ENCODE data around the gene HMGA1.

HMGA1 gene

GRCh38 chr6:34200340-34200971, 36.2 kb upstream of the HMGA1 start:
- no peak overlapping the region for H3K9ac ChIP-seq (ENCODE audit: insufficient read length)
- H3K27ac ChIP-seq, result no peak overlapping the region
- DNase-seq (ENCODE audit: low read depth, low spot score), result no peak
- H3K9me3 ChIP-seq (ENCODE audit: low read depth, low read length), result no peaks in the 10 kb centered on the region
- H3K36me3 ChIP-seq (ENCODE audit: insufficient read depth, low read length), result no peaks in the 10 kb centered on the region
- H3K4me3 ChIP-seq, result no peak overlapping the region
- TF ChIP-seq EZH2 (IDR thresholded peaks at IDR 0.05) (no peak), FOXP2 (optimal IDR thresholded peaks at IDR 0.05; ENCODE audit: control extremely low read depth, extremely low read length, insufficient read depth) (no peak), POLR2AphosphoS5 (IDR thresholded peaks at IDR 0.05; ENCODE audit: borderline replicate concordance, low read depth, low read length) (no peak)

DNA sequence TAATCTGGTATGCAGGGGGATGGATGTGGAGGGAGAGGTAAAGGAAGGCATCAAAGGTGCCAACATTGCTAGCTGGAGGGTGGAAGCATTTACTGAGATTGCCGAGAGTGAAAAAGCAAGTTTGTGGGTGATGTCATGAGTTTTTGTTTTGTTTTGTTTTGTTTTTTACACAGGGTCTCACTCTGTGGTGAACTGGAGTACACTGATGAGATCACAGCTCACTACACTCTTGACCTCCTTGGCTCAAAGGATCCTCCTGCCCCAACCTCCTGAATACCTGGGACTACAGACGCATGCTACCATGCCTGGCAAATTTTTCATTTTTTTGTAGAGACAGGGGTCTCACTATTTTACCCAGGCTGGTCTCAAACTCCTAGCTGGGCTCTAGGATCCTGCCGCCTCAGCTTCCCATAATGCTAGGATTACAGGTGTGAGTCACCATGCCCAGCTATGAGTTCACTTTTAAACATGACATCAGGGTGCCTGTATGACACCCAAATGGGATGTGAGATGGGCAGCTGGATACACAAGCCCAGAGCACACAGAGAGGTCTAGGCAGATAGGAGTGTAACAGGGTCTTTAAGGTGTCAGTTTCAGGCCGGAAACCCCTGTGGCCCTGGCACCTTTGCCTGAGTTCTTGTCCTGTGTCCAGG, 35.1 kb upstream of the HMGA1 start:
- H3K27ac ChIP-seq, result no peak overlapping the region
- no peak for DNase-seq (ENCODE audit: low read depth, low spot score)
- TF ChIP-seq FOXP2 (optimal IDR thresholded peaks at IDR 0.05; ENCODE audit: control extremely low read depth, extremely low read length, insufficient read depth) (no peak), EZH2 (IDR thresholded peaks at IDR 0.05) (no peak), POLR2AphosphoS5 (IDR thresholded peaks at IDR 0.05; ENCODE audit: borderline replicate concordance, low read depth, low read length) (no peak)
- H3K36me3 ChIP-seq (ENCODE audit: insufficient read depth, low read length), result no peaks in the 10 kb centered on the region
- no peak overlapping the region for H3K4me3 ChIP-seq
- no peaks in the 10 kb centered on the region for H3K9me3 ChIP-seq (ENCODE audit: low read depth, low read length)
- no peak overlapping the region for H3K9ac ChIP-seq (ENCODE audit: insufficient read length)

DNA sequence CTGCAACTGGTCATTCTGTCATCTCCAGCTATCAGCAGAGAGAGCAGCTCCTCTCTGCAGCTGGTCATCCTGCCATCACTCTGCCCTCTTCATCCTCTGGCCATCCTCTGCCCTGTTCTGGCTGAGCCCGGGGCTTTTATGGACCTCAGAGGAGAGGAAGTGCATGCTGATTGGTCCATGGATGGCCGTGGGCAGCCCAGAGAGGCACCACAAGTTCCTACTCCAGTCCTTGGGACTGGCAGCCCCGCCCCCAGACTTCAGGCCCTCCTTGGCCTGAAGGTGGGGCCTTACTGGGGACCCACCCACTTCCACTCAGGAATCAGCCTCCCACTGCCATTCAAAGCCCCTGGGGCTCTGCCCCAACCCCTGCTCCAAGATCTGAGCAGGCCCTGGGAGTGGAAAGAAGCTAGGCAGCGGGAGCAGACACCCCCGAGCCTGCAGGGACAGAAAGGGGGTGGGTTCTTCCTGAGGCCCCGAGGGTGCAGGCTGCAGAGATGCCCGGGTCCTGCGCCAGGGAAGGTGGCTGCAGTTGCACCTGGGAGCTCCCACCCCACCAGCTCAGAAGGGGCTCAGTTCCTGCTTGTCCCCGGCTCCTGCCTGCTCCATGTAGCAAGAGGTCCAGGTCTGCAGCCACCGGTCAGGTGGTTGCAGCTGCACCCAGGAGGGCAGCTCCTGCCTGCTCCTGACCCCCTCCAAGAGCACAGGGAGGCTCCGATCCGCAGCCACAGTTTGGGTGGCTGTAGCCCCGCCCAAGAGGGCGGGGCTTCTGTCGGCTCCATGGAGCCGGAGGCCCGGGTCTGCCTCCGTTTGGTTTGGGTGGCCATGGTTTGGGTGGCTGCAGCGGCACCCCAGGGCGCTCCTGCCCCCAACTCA, 34.1 kb upstream of the HMGA1 start:
- Histone ChIP-seq H3K36me3 (ENCODE audit: insufficient read depth, low read length) (no peaks in the 10 kb centered on the region), H3K4me3 (no peak overlapping the region), H3K27ac (no peak overlapping the region), H3K9ac (ENCODE audit: insufficient read length) (no peak overlapping the region), H3K9me3 (ENCODE audit: low read depth, low read length) (no peaks in the 10 kb centered on the region)
- TF ChIP-seq EZH2 (IDR thresholded peaks at IDR 0.05) (no peak), FOXP2 (optimal IDR thresholded peaks at IDR 0.05; ENCODE audit: control extremely low read depth, extremely low read length, insufficient read depth) (no peak), POLR2AphosphoS5 (IDR thresholded peaks at IDR 0.05; ENCODE audit: borderline replicate concordance, low read depth, low read length) (no peak)
- no peak for DNase-seq (ENCODE audit: low read depth, low spot score)

GRCh38 chr6:34204693-34205092, 32.0 kb upstream of the HMGA1 start:
- Histone ChIP-seq H3K4me3 (no peak overlapping the region), H3K27ac (no peak overlapping the region), H3K9me3 (ENCODE audit: low read depth, low read length) (no peaks in the 10 kb centered on the region), H3K9ac (ENCODE audit: insufficient read length) (no peak overlapping the region), H3K36me3 (ENCODE audit: insufficient read depth, low read length) (no peaks in the 10 kb centered on the region)
- TF ChIP-seq EZH2 (IDR thresholded peaks at IDR 0.05), result no peak
- TF ChIP-seq FOXP2 (optimal IDR thresholded peaks at IDR 0.05; ENCODE audit: control extremely low read depth, extremely low read length, insufficient read depth), result no peak
- TF ChIP-seq POLR2AphosphoS5 (IDR thresholded peaks at IDR 0.05; ENCODE audit: borderline replicate concordance, low read depth, low read length), result no peak
- no peak for DNase-seq (ENCODE audit: low read depth, low spot score)

- no peak for TF ChIP-seq EZH2 (IDR thresholded peaks at IDR 0.05)
- TF ChIP-seq POLR2AphosphoS5 (IDR thresholded peaks at IDR 0.05; ENCODE audit: borderline replicate concordance, low read depth, low read length), result no peak
- no peak for TF ChIP-seq FOXP2 (optimal IDR thresholded peaks at IDR 0.05; ENCODE audit: control extremely low read depth, extremely low read length, insufficient read depth)
- no peak overlapping the region for H3K9ac ChIP-seq (ENCODE audit: insufficient read length)
- no peaks in the 10 kb centered on the region for H3K36me3 ChIP-seq (ENCODE audit: insufficient read depth, low read length)
- no peak overlapping the region for H3K4me3 ChIP-seq
- no peak overlapping the region for H3K27ac ChIP-seq
- no peaks in the 10 kb centered on the region for H3K9me3 ChIP-seq (ENCODE audit: low read depth, low read length)
- DNase-seq (ENCODE audit: low read depth, low spot score), result no peak
Observed at GRCh38 chr6:34205466-34205865, 31.2 kb upstream of the HMGA1 start.

DNA sequence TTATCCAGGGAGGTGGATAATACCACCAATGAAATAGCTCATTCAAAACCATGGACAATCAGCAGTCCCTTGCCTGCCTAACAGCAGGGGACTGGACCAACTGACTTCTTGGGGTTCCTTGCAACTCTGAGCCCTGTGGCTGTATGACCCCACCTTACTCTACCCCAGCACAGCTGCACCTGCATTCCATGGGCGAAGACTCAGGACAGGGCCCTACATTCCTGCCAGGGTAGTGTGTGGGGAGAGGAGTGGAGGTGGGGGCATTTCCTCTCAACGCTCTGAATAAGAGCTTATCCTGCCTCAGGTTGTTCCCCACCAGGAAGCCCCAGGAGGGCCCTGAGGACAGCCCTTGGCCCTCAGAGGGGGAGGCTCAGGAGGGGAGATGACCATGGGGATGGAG, 30.8 kb upstream of the HMGA1 start:
- Histone ChIP-seq H3K9me3 (ENCODE audit: low read depth, low read length) (no peaks in the 10 kb centered on the region), H3K27ac (no peak overlapping the region), H3K4me3 (no peak overlapping the region), H3K9ac (ENCODE audit: insufficient read length) (no peak overlapping the region), H3K36me3 (ENCODE audit: insufficient read depth, low read length) (no peaks in the 10 kb centered on the region)
- TF ChIP-seq FOXP2 (optimal IDR thresholded peaks at IDR 0.05; ENCODE audit: control extremely low read depth, extremely low read length, insufficient read depth) (no peak), POLR2AphosphoS5 (IDR thresholded peaks at IDR 0.05; ENCODE audit: borderline replicate concordance, low read depth, low read length) (no peak), EZH2 (IDR thresholded peaks at IDR 0.05) (no peak)
- no peak for DNase-seq (ENCODE audit: low read depth, low spot score)

DNA sequence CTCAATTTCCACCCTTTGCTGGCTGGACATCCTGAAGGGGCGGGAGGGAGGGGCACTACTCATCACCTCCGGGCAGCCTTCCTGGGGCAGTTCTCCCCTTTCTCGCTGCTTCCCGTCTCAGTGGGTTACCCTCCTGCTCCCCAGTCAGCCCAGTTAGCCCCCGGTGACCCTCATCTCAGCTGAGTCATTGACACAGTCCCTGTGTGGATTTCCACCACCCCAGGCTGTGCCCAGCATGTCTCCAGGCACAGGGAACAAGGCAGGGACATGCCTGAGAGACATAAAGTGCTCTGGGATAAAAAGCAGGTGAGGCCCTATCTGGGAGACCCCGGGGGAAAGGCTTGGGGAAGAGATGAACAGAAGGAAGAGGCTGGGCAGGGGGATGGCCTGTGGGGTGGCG, 29.9 kb upstream of the HMGA1 start:
- Histone ChIP-seq H3K36me3 (ENCODE audit: insufficient read depth, low read length) (no peaks in the 10 kb centered on the region), H3K4me3 (no peak overlapping the region), H3K9me3 (ENCODE audit: low read depth, low read length) (no peaks in the 10 kb centered on the region), H3K27ac (no peak overlapping the region), H3K9ac (ENCODE audit: insufficient read length) (no peak overlapping the region)
- TF ChIP-seq EZH2 (IDR thresholded peaks at IDR 0.05) (no peak), FOXP2 (optimal IDR thresholded peaks at IDR 0.05; ENCODE audit: control extremely low read depth, extremely low read length, insufficient read depth) (no peak)
- no peak for DNase-seq (ENCODE audit: low read depth, low spot score)

- Histone ChIP-seq H3K9me3 (ENCODE audit: low read depth, low read length) (no peaks in the 10 kb centered on the region), H3K4me3 (no peak overlapping the region), H3K27ac (no peak overlapping the region), H3K9ac (ENCODE audit: insufficient read length) (no peak overlapping the region), H3K36me3 (ENCODE audit: insufficient read depth, low read length) (no peaks in the 10 kb centered on the region)
- DNase-seq (ENCODE audit: low read depth, low spot score), result no peak
- TF ChIP-seq POLR2AphosphoS5 (IDR thresholded peaks at IDR 0.05; ENCODE audit: borderline replicate concordance, low read depth, low read length) (no peak), EZH2 (IDR thresholded peaks at IDR 0.05) (no peak), FOXP2 (optimal IDR thresholded peaks at IDR 0.05; ENCODE audit: control extremely low read depth, extremely low read length, insufficient read depth) (no peak)
Observed at GRCh38 chr6:34207695-34208443, 28.8 kb upstream of the HMGA1 start.
